Neuron (in vitro differentiated cells): ENCODE data around the gene AIG1.
"Not testable (repeated sequence)": the region's sequence is repeated elsewhere in the genome, so short reads cannot be mapped to it uniquely, and the experiment has no call there.

ENCODE experiments used
- H2AFZ ChIP-seq: one replicate; pipeline ENCODE4 v1.6.1; 2013; ENCODE audit warnings: low read depth, mild to moderate bottlenecking, inconsistent platforms, low read length, moderate library complexity
- H3K27me3 ChIP-seq: one replicate; pipeline ENCODE4 v1.6.1; 2013; ENCODE audit warnings: low read length; ENCODE audit not compliant: insufficient read depth
- H3K36me3 ChIP-seq: one replicate; pipeline ENCODE4 v1.6.1; 2013; ENCODE audit warnings: low read length; ENCODE audit not compliant: insufficient read depth
- H3K4me1 ChIP-seq: one replicate; pipeline ENCODE4 v1.6.1; 2013; ENCODE audit warnings: low read length; ENCODE audit not compliant: insufficient read depth
- H3K4me3 ChIP-seq: 2 replicates; pipeline ENCODE4 v1.5.1; 2013; ENCODE audit warnings: mild to moderate bottlenecking, low read length, moderate library complexity
- H3K9me3 ChIP-seq: one replicate; pipeline ENCODE4 v1.6.1; 2013; ENCODE audit warnings: low read length

Gene AIG1

GRCh38 chr6:143232849-143233248, 172.2 kb downstream of the AIG1 start:
- Histone ChIP-seq H3K36me3 (no peaks in the 10 kb centered on the region), H3K9me3 (no peaks in the 10 kb centered on the region), H2AFZ (no peak overlapping the region), H3K27me3 (no peaks in the 10 kb centered on the region), H3K4me3 (no peak overlapping the region), H3K4me1 (no peaks in the 10 kb centered on the region)

- no peaks in the 10 kb centered on the region for H3K9me3 ChIP-seq
- no peak overlapping the region for H2AFZ ChIP-seq
- no peaks in the 10 kb centered on the region for H3K36me3 ChIP-seq
- no peak overlapping the region for H3K4me3 ChIP-seq
- no peaks in the 10 kb centered on the region for H3K27me3 ChIP-seq
- no peaks in the 10 kb centered on the region for H3K4me1 ChIP-seq
Measured at GRCh38 chr6:143233554-143234285, 173.0 kb downstream of the AIG1 start.

- no peak overlapping the region for H2AFZ ChIP-seq
- no peaks in the 10 kb centered on the region for H3K9me3 ChIP-seq
- no peak overlapping the region for H3K4me3 ChIP-seq
- H3K27me3 ChIP-seq: no peaks in the 10 kb centered on the region
- H3K36me3 ChIP-seq: no peaks in the 10 kb centered on the region
- H3K4me1 ChIP-seq: no peaks in the 10 kb centered on the region
Measured at GRCh38 chr6:143234734-143235133, 174.0 kb downstream of the AIG1 start.

GRCh38 chr6:143236151-143236798, 175.6 kb downstream of the AIG1 start:
- H3K36me3 ChIP-seq: no peaks in the 10 kb centered on the region
- H3K4me3 ChIP-seq: no peak overlapping the region
- H3K4me1 ChIP-seq: no peaks in the 10 kb centered on the region
- H3K9me3 ChIP-seq: no peaks in the 10 kb centered on the region
- no peak overlapping the region for H2AFZ ChIP-seq
- H3K27me3 ChIP-seq: no peaks in the 10 kb centered on the region

GRCh38 chr6:143238306-143238705, 177.6 kb downstream of the AIG1 start:
- Histone ChIP-seq H3K27me3 (no peaks in the 10 kb centered on the region), H3K4me3 (no peak overlapping the region), H3K9me3 (no peaks in the 10 kb centered on the region), H2AFZ (no peak overlapping the region), H3K36me3 (no peaks in the 10 kb centered on the region), H3K4me1 (no peaks in the 10 kb centered on the region)

- no peaks in the 10 kb centered on the region for H3K4me1 ChIP-seq
- no peaks in the 10 kb centered on the region for H3K36me3 ChIP-seq
- no peaks in the 10 kb centered on the region for H3K9me3 ChIP-seq
- H3K27me3 ChIP-seq: no peaks in the 10 kb centered on the region
- H3K4me3 ChIP-seq: no peak overlapping the region
- H2AFZ ChIP-seq: no peak overlapping the region
Measured at GRCh38 chr6:143241111-143241510, 180.4 kb downstream of the AIG1 start.

GRCh38 chr6:143241911-143242310, 181.2 kb downstream of the AIG1 start:
- Histone ChIP-seq H3K4me1 (no peaks in the 10 kb centered on the region), H3K27me3 (no peaks in the 10 kb centered on the region), H3K9me3 (no peaks in the 10 kb centered on the region), H3K36me3 (no peaks in the 10 kb centered on the region), H3K4me3 (no peak overlapping the region), H2AFZ (no peak overlapping the region)

GRCh38 chr6:143243786-143244185, 183.1 kb downstream of the AIG1 start:
- H3K36me3 ChIP-seq: no peaks in the 10 kb centered on the region
- H3K27me3 ChIP-seq: no peaks in the 10 kb centered on the region
- H3K4me1 ChIP-seq: no peaks in the 10 kb centered on the region
- no peak overlapping the region for H3K4me3 ChIP-seq
- H2AFZ ChIP-seq: no peak overlapping the region
- no peaks in the 10 kb centered on the region for H3K9me3 ChIP-seq

GRCh38 chr6:143245656-143246055, 185.0 kb downstream of the AIG1 start:
- Histone ChIP-seq H3K4me1 (no peaks in the 10 kb centered on the region), H3K9me3 (peaks cover 2% of the 10 kb centered on the region), H2AFZ (no peak overlapping the region), H3K36me3 (no peaks in the 10 kb centered on the region), H3K4me3 (no peak overlapping the region), H3K27me3 (no peaks in the 10 kb centered on the region)

GRCh38 chr6:143246166-143246775, 185.6 kb downstream of the AIG1 start:
- H3K4me1 ChIP-seq, H3K27me3 ChIP-seq, H3K4me3 ChIP-seq, H2AFZ ChIP-seq, H3K36me3 ChIP-seq, H3K9me3 ChIP-seq: not testable (repeated sequence)

GRCh38 chr6:143247586-143247985, 186.9 kb downstream of the AIG1 start:
- H3K9me3 ChIP-seq: peaks cover 2% of the 10 kb centered on the region
- no peaks in the 10 kb centered on the region for H3K36me3 ChIP-seq
- no peak overlapping the region for H3K4me3 ChIP-seq

GRCh38 chr6:143248359-143248758, 187.7 kb downstream of the AIG1 start:
- H3K36me3 ChIP-seq: no peaks in the 10 kb centered on the region
- H3K4me1 ChIP-seq: no peaks in the 10 kb centered on the region
- no peaks in the 10 kb centered on the region for H3K27me3 ChIP-seq
- peaks cover 2% of the 10 kb centered on the region for H3K9me3 ChIP-seq
- H2AFZ ChIP-seq: no peak overlapping the region
- H3K4me3 ChIP-seq: no peak overlapping the region

More at GRCh38 chr6:143247586-143247985, 186.9 kb downstream of the AIG1 start:
- Histone ChIP-seq H2AFZ (no peak overlapping the region), H3K27me3 (no peaks in the 10 kb centered on the region), H3K4me1 (no peaks in the 10 kb centered on the region)

- peaks cover 2% of the 10 kb centered on the region for H3K9me3 ChIP-seq
- H3K4me3 ChIP-seq: no peak overlapping the region
- no peaks in the 10 kb centered on the region for H3K4me1 ChIP-seq
- no peak overlapping the region for H2AFZ ChIP-seq
- H3K36me3 ChIP-seq: no peaks in the 10 kb centered on the region
- H3K27me3 ChIP-seq: no peaks in the 10 kb centered on the region
Measured at GRCh38 chr6:143251288-143251687, 190.6 kb downstream of the AIG1 start.
